H1 (cell line): ENCODE measurements around the gene CMSS1. TPM values are rescaled to one million over a fixed set of nuclear protein-coding genes. Genes with fewer than 3 reads are reported as not detected.

Experiments
- CTCF ChIA-PET: fragments of 300-600 bp; sonication (Branson Sonifier 250); formaldehyde crosslinking; loops from one replicate; lab custom pipeline; 2021; ENCODE audit not compliant: partially characterized antibody; lab: Charles Lee
- POLR2A ChIA-PET: fragments of 300-600 bp; sonication (Branson Sonifier 250); formaldehyde crosslinking; loops from one replicate; lab custom pipeline; 2021; ENCODE audit warnings: inconsistent platforms; ENCODE audit not compliant: partially characterized antibody; lab: Charles Lee
- DNase-seq, 2 experiments: peaks; one replicate each; pipeline versions ENCODE4 v3.0.0 to v3.0.0-alpha.2; 2010 to 2022; ENCODE audit warnings: low spot score in 2 of 2, low read depth in 1 of 2, mixed read lengths in 1 of 2
- FAIRE-seq: peaks from 2 replicates; lab custom pipeline; 2011; peaks lifted over from hg19 to GRCh38; lab: Jason Lieb, UNC
- H2AFZ ChIP-seq: 2 replicates; pipeline ENCODE4 v1.8.1; 2012; ENCODE audit warnings: low read length, inconsistent platforms
- H2AK5ac ChIP-seq: 2 replicates; pipeline ENCODE4 v1.6.1; 2013; ENCODE audit warnings: low read depth, low read length
- H2BK120ac ChIP-seq: replicated peaks from 2 replicates; pipeline ENCODE3; 2013; ENCODE audit warnings: low read depth, low read length, inconsistent platforms
- H2BK12ac ChIP-seq: 2 replicates; pipeline ENCODE4 v1.6.1; 2013; ENCODE audit warnings: low read depth, low read length
- H2BK15ac ChIP-seq: 2 replicates; pipeline ENCODE4 v1.6.1; 2013; ENCODE audit warnings: low read length
- H2BK20ac ChIP-seq: 2 replicates; pipeline ENCODE4 v1.6.1; 2013; ENCODE audit warnings: low read length
- H2BK5ac ChIP-seq: 2 replicates; pipeline ENCODE4 v1.6.1; 2013; ENCODE audit warnings: low read depth, low read length
- H3K14ac ChIP-seq: 2 replicates; pipeline ENCODE4 v1.6.1; 2013; ENCODE audit warnings: inconsistent platforms; ENCODE audit not compliant: insufficient read length
- H3K18ac ChIP-seq: 2 replicates; pipeline ENCODE4 v1.6.1; 2013; ENCODE audit warnings: low read length; ENCODE audit errors: extremely low read depth
- H3K23ac ChIP-seq: 2 replicates; pipeline ENCODE4 v1.6.1; 2013; ENCODE audit warnings: inconsistent platforms; ENCODE audit not compliant: insufficient read length
- H3K23me2 ChIP-seq: 2 replicates; pipeline ENCODE4 v1.6.1; 2013; ENCODE audit warnings: low read depth, low read length
- H3K27ac ChIP-seq: 2 replicates; pipeline ENCODE4 v1.6.1; 2011; ENCODE audit warnings: low read depth, low read length, inconsistent platforms
- H3K27me3 ChIP-seq, 4 experiments: replicated peaks in 1 of 4; 1 replicate in 1 of 4; 2 replicates in 3 of 4; pipeline versions ENCODE4 v1.6.1 to v1.8.1; 2011 to 2013; ENCODE audit warnings: low read length in 3 of 4, mild to moderate bottlenecking in 3 of 4, inconsistent platforms in 2 of 4, mixed read lengths in 2 of 4, moderate library complexity in 1 of 4; ENCODE audit not compliant: control insufficient read depth in 3 of 4, insufficient read depth in 3 of 4; ENCODE audit errors: extremely low read depth in 1 of 4
- H3K36me3 ChIP-seq, 4 experiments: 2 replicates each; pipeline versions ENCODE4 v1.6.1 to v1.8.1; 2011 to 2013; ENCODE audit warnings: mild to moderate bottlenecking in 4 of 4, low read length in 3 of 4, moderate library complexity in 2 of 4, control low read depth in 1 of 4, inconsistent platforms in 1 of 4; ENCODE audit not compliant: insufficient read depth in 4 of 4, control insufficient read depth in 2 of 4
- H3K4ac ChIP-seq: replicated peaks from 2 replicates; pipeline ENCODE3; 2013; ENCODE audit warnings: low read length, low read depth, mixed read lengths, inconsistent platforms; ENCODE audit not compliant: insufficient read length
- H3K4me1 ChIP-seq, 4 experiments: replicated peaks in 1 of 4; 1 replicate in 1 of 4; 2 replicates in 3 of 4; pipeline versions ENCODE4 v1.6.1 to v1.8.1; 2011 to 2013; ENCODE audit warnings: low read length in 3 of 4, inconsistent platforms in 2 of 4, mixed read lengths in 1 of 4; ENCODE audit not compliant: insufficient read depth in 4 of 4, control insufficient read depth in 3 of 4
- H3K4me2 ChIP-seq, 2 experiments: 2 replicates each; pipeline versions ENCODE4 v1.6.1 to v1.8.1; 2011 to 2013; ENCODE audit warnings: low read depth in 2 of 2, low read length in 2 of 2, control low read depth in 1 of 2, inconsistent platforms in 1 of 2, mild to moderate bottlenecking in 1 of 2; ENCODE audit not compliant: insufficient read depth in 1 of 2
- H3K4me3 ChIP-seq, 4 experiments: fragments of 200-600, 300-600 bp in 1 of 4; sonication (generic), shearing (Covaris generic), sonication (Bioruptor Twin) in 1 of 4; 2 replicates each; pipeline versions ENCODE4 v1.5.1 to v1.8.1; 2011 to 2016; ENCODE audit warnings: low read length in 4 of 4, low read depth in 3 of 4, control low read depth in 2 of 4, inconsistent platforms in 2 of 4, mild to moderate bottlenecking in 2 of 4, mixed read lengths in 1 of 4, moderate library complexity in 1 of 4; ENCODE audit not compliant: insufficient read depth in 2 of 4; ENCODE audit errors: extremely low read depth in 1 of 4
- H3K56ac ChIP-seq: replicated peaks from 2 replicates; pipeline ENCODE3; 2013; ENCODE audit warnings: low read depth, mild to moderate bottlenecking, mixed read lengths, low read length, inconsistent platforms; ENCODE audit not compliant: insufficient read length
- H3K79me1 ChIP-seq: 2 replicates; pipeline ENCODE4 v1.6.1; 2013; ENCODE audit warnings: low read depth, low read length, control low read depth
- H3K79me2 ChIP-seq, 2 experiments: 2 replicates each; pipeline versions ENCODE4 v1.6.1 to v1.8.1; 2012 to 2013; ENCODE audit warnings: low read length in 2 of 2, mild to moderate bottlenecking in 2 of 2, inconsistent platforms in 1 of 2; ENCODE audit not compliant: insufficient read depth in 2 of 2, control insufficient read depth in 1 of 2
- H3K9ac ChIP-seq, 4 experiments: replicated peaks in 1 of 4; 1 replicate in 1 of 4; 2 replicates in 3 of 4; pipeline versions ENCODE4 v1.6.1 to v1.8.1; 2011 to 2013; ENCODE audit warnings: low read depth in 3 of 4, low read length in 3 of 4, control low read depth in 2 of 4, mild to moderate bottlenecking in 2 of 4, moderate library complexity in 2 of 4, inconsistent platforms in 1 of 4; ENCODE audit errors: extremely low read depth in 1 of 4
- H3K9me3 ChIP-seq, 2 experiments: 2 replicates each; pipeline versions ENCODE4 v1.6.1 to v1.8.1; 2012 to 2013; ENCODE audit warnings: mild to moderate bottlenecking in 2 of 2, moderate library complexity in 2 of 2, control low read depth in 1 of 2, inconsistent platforms in 1 of 2, low read depth in 1 of 2, low read length in 1 of 2, mixed read lengths in 1 of 2; ENCODE audit not compliant: insufficient read depth in 2 of 2
- H4K20me1 ChIP-seq, 2 experiments: replicated peaks in 1 of 2; 2 replicates each; pipeline versions ENCODE3 to v1.8.1; 2011 to 2013; ENCODE audit warnings: inconsistent platforms in 2 of 2, low read length in 2 of 2, mild to moderate bottlenecking in 1 of 2; ENCODE audit not compliant: insufficient read depth in 2 of 2, control insufficient read depth in 1 of 2
- H4K5ac ChIP-seq: 2 replicates; pipeline ENCODE4 v1.6.1; 2013; ENCODE audit warnings: low read length, low read depth, mixed read lengths, inconsistent platforms; ENCODE audit not compliant: insufficient read length
- H4K8ac ChIP-seq: 2 replicates; pipeline ENCODE4 v1.8.0; 2013; ENCODE audit warnings: mild to moderate bottlenecking, moderate library complexity, low read length, inconsistent platforms; ENCODE audit not compliant: insufficient read depth; ENCODE audit errors: extremely low read depth
- H4K91ac ChIP-seq: replicated peaks from 2 replicates; pipeline ENCODE3; 2013; ENCODE audit warnings: low read length, mixed read lengths, inconsistent platforms; ENCODE audit not compliant: insufficient read length
- CEBPB ChIP-seq: IDR thresholded peaks from 2 replicates; pipeline ENCODE4 v1.6.1; 2012; ENCODE audit warnings: low read depth, low read length
- POLR2A ChIP-seq, 2 experiments: IDR thresholded peaks; 1 replicate in 1 of 2; 2 replicates in 1 of 2; pipeline ENCODE4 v1.6.1; 2011; ENCODE audit warnings: low read depth in 2 of 2, low read length in 2 of 2, mild to moderate bottlenecking in 2 of 2; ENCODE audit errors: control extremely low read depth in 1 of 2
- SP4 ChIP-seq: IDR thresholded peaks from 2 replicates; pipeline ENCODE4 v1.6.1; 2012; ENCODE audit warnings: low read length, inconsistent platforms
- USF2 ChIP-seq: IDR thresholded peaks from 2 replicates; pipeline ENCODE4 v1.6.1; 2011; ENCODE audit warnings: low read length, improper control_type of control experiment
- WGBS, 2 experiments: shearing (Covaris generic) in 1 of 2; methylation state at CpG; one replicate each; pipeline versions ENCODE4 v1.1.6 to v1.1.7; 2013 to 2015; ENCODE audit warnings: low lambda C conversion rate in 2 of 2, mixed read lengths in 2 of 2, inconsistent platforms in 1 of 2, low coverage in 1 of 2, missing lambda C conversion rate in 1 of 2; ENCODE audit not compliant: insufficient replicate concordance in 2 of 2, insufficient coverage in 1 of 2, insufficient read length in 1 of 2; ENCODE audit errors: extremely low coverage in 1 of 2, missing lambda C conversion rate in 1 of 2; 5-methylcytosine and 5-hydroxymethylcytosine counted together
- polyA plus RNA-seq, 7 experiments: library from polyadenylated mRNA; depleted of rRNA in 3 of 7; stranded (reverse) in 5 of 7; unstranded in 2 of 7; fragments of >200 nt in 5 of 7; fragments of 200-250 nt in 2 of 7; gene quantifications; 1 replicate in 5 of 7; 2 replicates in 1 of 7; 4 replicates in 1 of 7; pipeline versions ENCODE4 v1.2.1 to v1.2.3, GENCODE V29; 2011 to 2013; ENCODE audit warnings: missing spikeins in 2 of 7, mixed read lengths in 2 of 7
- total RNA-seq: library from RNA; stranded (reverse); fragmentation: NEBNext Ultra II Directional; extraction: Animal tissue kit (Norgen Biotek cat#: 25700); gene quantifications from 2 replicates; pipeline ENCODE4 v1.2.1, GENCODE V29; 2021

CMSS1 gene
- total and polyA plus RNA-seq, 2 of the 8 experiments (the other 6 are each of a cell fraction or from before 2014, with no cell fraction given) = 15.2 to 75.1 TPM

- no peak overlapping the region for H3K27ac ChIP-seq
- WGBS, 2 experiments = 83% methylated on average over 3 of the region's 3 CpGs; no CpG with 5 or more reads in 1 of the 2 experiments
- 0 out of 4 replicates have a peak, but pooled peaks cover 0 to 3% of the 10 kb centered on the region in 2 experiments for H3K9me3 ChIP-seq
- no peak overlapping the region for H3K4me2 ChIP-seq
- H2BK15ac ChIP-seq = no peak overlapping the region
- H2AK5ac ChIP-seq = no peak overlapping the region; the same call in 1 of the 2 replicates
- H3K9ac ChIP-seq = no peak overlapping the region
- H3K23ac ChIP-seq = no peak overlapping the region
- H2BK5ac ChIP-seq = no peak overlapping the region
- no peak overlapping the region for H3K56ac ChIP-seq
- H3K36me3 ChIP-seq = no peaks in the 10 kb centered on the region
- H3K14ac ChIP-seq = no peak overlapping the region
- FAIRE-seq (no peak), DNase-seq (no peak)
- TF ChIP-seq USF2 = no peak
- no peak for TF ChIP-seq CEBPB
- TF ChIP-seq SP4 = no peak
- no peak for TF ChIP-seq POLR2A (IDR thresholded peaks at IDR 0.05; ENCODE audit: control extremely low read depth in 1 of 2, low read depth in 2 of 2, low read length in 2 of 2)
- no peaks in the 10 kb centered on the region for H3K79me2 ChIP-seq
- no peak overlapping the region for H2BK12ac ChIP-seq
- ChIA-PET CTCF (interaction anchor here (1.4 to 1.5 kb wide), 2 partner anchors 22 to 24 kb away, joined by 3 read pairs; no protein-coding TSS in a partner anchor), POLR2A (no interaction called here)
- no peaks in the 10 kb centered on the region for H3K4me1 ChIP-seq
- H2BK120ac ChIP-seq = no peak overlapping the region
- H3K4me3 ChIP-seq = no peak overlapping the region
- H4K91ac ChIP-seq = no peak overlapping the region
- no peaks in the 10 kb centered on the region for H4K20me1 ChIP-seq
- no peak overlapping the region for H3K18ac ChIP-seq
- peaks cover 1% of the 10 kb centered on the region; the same call in 1 of the 2 replicates for H3K23me2 ChIP-seq
- H2BK20ac ChIP-seq = no peak overlapping the region
- H3K27me3 ChIP-seq = no peaks in the 10 kb centered on the region
- H3K4ac ChIP-seq = no peak overlapping the region
- no peaks in the 10 kb centered on the region for H3K79me1 ChIP-seq
- no peak overlapping the region for H4K5ac ChIP-seq
- no peak overlapping the region for H2AFZ ChIP-seq
- H4K8ac ChIP-seq = no peak overlapping the region
These were observed 162.9 kb downstream of the CMSS1 start for GRCh38 chr3:99980606-99981005.
